Upper lobe of left lung (tissue), 6 donors: ENCODE results near the gene CDH5. TPM values are rescaled to one million over a fixed set of nuclear protein-coding genes. Genes with fewer than 3 reads are reported as not detected.

Experiments
- ATAC-seq, 2 donors: fragments of 200-7000 bp; cut with Tn5 transposase; one replicate each; pipeline ENCODE4 v1.9.1; 2022; ENCODE audit warnings: mild to moderate bottlenecking in 2 of 2, moderate library complexity in 2 of 2; ENCODE audit not compliant: low FRiP score in 2 of 2
- DNase-seq, 2 donors: peaks; one replicate each; pipeline ENCODE4 v3.0.0-alpha.2; 2019 to 2020
- H3K27ac ChIP-seq, 4 donors: fragments of 200-600 bp; sonication (generic); one replicate each; pipeline ENCODE4 v1.5.1; 2016 to 2019
- H3K27me3 ChIP-seq, 4 donors: fragments of 200-600 bp; sonication (generic); one replicate each; pipeline ENCODE4 v1.5.1; 2017 to 2019
- H3K36me3 ChIP-seq, 4 donors: fragments of 200-600 bp; sonication (generic); one replicate each; pipeline ENCODE4 v1.5.1; 2016 to 2019
- H3K4me1 ChIP-seq, 4 donors: fragments of 200-600 bp; sonication (generic); one replicate each; pipeline ENCODE4 v1.5.1; 2018 to 2019
- H3K4me3 ChIP-seq, 4 donors: fragments of 200-600 bp; sonication (generic); one replicate each; pipeline ENCODE4 v1.5.1; 2017 to 2019; ENCODE audit warnings: mild to moderate bottlenecking in 2 of 4, moderate library complexity in 1 of 4
- H3K9me3 ChIP-seq, 4 donors: fragments of 200-600 bp; sonication (generic); one replicate each; pipeline ENCODE4 v1.5.1; 2018 to 2019
- EP300 ChIP-seq, 4 donors: sonication (generic); formaldehyde crosslinking; IDR thresholded peaks; one replicate each; pipeline ENCODE4 v1.5.1; 2017; ENCODE audit warnings: antibody characterized with exemption in 4 of 4, control low read depth in 2 of 4
- POLR2A ChIP-seq, 4 donors: fragments of 450-650 bp; IDR thresholded peaks; one replicate each; pipeline ENCODE4 v1.5.1; 2016 to 2017; ENCODE audit warnings: antibody characterized with exemption in 4 of 4, mild to moderate bottlenecking in 2 of 4
- POLR2AphosphoS5 ChIP-seq, 2 donors: sonication (generic); formaldehyde crosslinking; IDR thresholded peaks; one replicate each; pipeline ENCODE4 v1.5.1; 2017; ENCODE audit warnings: antibody characterized with exemption in 2 of 2
- WGBS, 2 donors: methylation state at CpG; one replicate each; pipeline ENCODE4 v1.1.5; 2017 to 2018; 5-methylcytosine and 5-hydroxymethylcytosine counted together
- total RNA-seq, 6 donors: library from RNA; depleted of rRNA in 4 of 6; stranded (reverse); fragments of >200 nt in 4 of 6; gene quantifications; one replicate each; pipeline versions ENCODE4 v1.1.0 to v1.2.1, GENCODE V29; 2016 to 2021
- TF ChIP-seq, protein P1 (sequence below), 6 experiments: fragments of 450-650 bp in 4 of 6; fragments of 200-600 bp in 2 of 6; sonication (generic) in 2 of 6; IDR thresholded peaks; one replicate each; pipeline ENCODE4 v1.5.1; 2016 to 2019; ENCODE audit warnings: antibody characterized with exemption in 6 of 6
- donor health status: DM: no; HTN: no; CAD: no; lungs with moderate emphysema.
- donor health status: DM: no; HTN: yes; CAD: no; lungs with severe emphysema.

CDH5 gene
- total RNA-seq, 6 donors from 2014 or later: 54.5 to 146 (median 89.8) TPM

DNA sequence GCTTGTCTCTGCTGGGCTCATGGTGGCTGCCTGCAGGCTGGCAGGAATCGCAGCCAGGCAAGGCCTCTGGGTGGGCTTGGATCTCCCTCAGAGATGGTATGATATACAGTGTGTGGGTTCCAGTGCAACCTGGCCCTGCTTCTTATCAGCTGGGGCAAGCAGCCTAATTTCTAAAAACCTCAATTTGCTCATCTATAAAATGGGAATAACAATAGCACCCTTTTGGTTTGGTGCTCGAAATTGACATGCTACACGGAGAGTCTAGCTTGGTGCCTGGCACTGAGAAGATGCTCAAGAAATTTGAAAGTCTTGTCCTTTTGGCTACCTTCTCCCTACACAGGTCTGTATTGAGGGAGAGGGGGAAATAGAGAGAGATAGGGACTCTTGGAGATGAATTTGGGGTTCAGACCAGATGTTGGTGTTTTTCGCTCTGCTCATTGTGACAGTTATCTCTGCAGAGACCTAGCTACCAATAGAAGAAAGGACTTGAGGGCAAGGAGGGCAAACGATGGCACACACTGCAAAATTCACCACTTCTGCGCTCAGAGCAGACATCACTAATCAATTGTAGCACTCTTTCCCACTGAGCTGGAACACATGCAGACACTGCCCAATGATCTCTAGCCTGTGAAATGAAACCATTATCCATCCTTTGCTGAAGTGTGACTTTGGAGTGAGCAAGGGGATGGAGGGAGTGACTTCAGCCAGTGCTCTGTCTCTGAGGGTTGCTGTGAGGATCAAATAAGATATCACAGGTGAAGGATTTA is 76.2 kb downstream of the CDH5 start:
- WGBS, 2 donors: 73 to 75% methylated on average over 6 of the region's 6 CpGs
- no peak overlapping the region for H3K27ac ChIP-seq
- no peaks in the 10 kb centered on the region for H3K36me3 ChIP-seq
- DNase-seq: no peak
- no peak for TF ChIP-seq POLR2A (IDR thresholded peaks at IDR 0.05)
- TF ChIP-seq EP300 (IDR thresholded peaks at IDR 0.05): no peak
- H3K4me3 ChIP-seq: no peak overlapping the region
- no peaks in the 10 kb centered on the region for H3K27me3 ChIP-seq
- no peaks in the 10 kb centered on the region for H3K9me3 ChIP-seq
- no peaks in the 10 kb centered on the region for H3K4me1 ChIP-seq
- ATAC-seq: no peak

DNA sequence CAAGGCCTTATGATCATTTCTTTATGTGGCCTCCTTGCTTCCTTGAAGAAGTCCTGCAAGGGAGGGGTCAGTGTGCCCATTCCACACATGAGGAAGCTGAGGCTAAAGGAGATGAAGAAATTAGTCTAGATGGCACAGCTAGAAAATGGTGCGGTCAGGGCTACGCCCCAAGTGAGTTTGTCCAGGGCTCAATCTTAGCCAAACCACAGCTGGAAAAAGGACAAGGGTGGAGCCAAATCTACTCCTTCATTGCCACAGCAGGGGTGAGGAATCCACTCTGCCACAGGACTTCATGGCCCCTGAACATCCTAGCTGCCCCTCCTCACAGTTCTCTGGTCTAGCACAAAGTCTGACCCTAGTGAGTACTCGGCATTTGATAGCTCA is 76.8 kb downstream of the CDH5 start:
- Histone ChIP-seq H3K9me3 (no peaks in the 10 kb centered on the region), H3K36me3 (no peaks in the 10 kb centered on the region), H3K4me1 (no peaks in the 10 kb centered on the region), H3K27ac (no peak overlapping the region), H3K27me3 (no peaks in the 10 kb centered on the region), H3K4me3 (no peak overlapping the region)
- no peak for TF ChIP-seq EP300 (IDR thresholded peaks at IDR 0.05)
- no peak for TF ChIP-seq POLR2AphosphoS5 (IDR thresholded peaks at IDR 0.05)
- TF ChIP-seq, protein P1, sequence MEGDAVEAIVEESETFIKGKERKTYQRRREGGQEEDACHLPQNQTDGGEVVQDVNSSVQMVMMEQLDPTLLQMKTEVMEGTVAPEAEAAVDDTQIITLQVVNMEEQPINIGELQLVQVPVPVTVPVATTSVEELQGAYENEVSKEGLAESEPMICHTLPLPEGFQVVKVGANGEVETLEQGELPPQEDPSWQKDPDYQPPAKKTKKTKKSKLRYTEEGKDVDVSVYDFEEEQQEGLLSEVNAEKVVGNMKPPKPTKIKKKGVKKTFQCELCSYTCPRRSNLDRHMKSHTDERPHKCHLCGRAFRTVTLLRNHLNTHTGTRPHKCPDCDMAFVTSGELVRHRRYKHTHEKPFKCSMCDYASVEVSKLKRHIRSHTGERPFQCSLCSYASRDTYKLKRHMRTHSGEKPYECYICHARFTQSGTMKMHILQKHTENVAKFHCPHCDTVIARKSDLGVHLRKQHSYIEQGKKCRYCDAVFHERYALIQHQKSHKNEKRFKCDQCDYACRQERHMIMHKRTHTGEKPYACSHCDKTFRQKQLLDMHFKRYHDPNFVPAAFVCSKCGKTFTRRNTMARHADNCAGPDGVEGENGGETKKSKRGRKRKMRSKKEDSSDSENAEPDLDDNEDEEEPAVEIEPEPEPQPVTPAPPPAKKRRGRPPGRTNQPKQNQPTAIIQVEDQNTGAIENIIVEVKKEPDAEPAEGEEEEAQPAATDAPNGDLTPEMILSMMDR (IDR thresholded peaks at IDR 0.05): no peak
- TF ChIP-seq POLR2A (IDR thresholded peaks at IDR 0.05): no peak
- DNase-seq (no peak), ATAC-seq (peak in 1 of 2 donors; percentile 61)
- 84 to 86% methylated on average over 3 of the region's 3 CpGs for WGBS, 2 donors

DNA sequence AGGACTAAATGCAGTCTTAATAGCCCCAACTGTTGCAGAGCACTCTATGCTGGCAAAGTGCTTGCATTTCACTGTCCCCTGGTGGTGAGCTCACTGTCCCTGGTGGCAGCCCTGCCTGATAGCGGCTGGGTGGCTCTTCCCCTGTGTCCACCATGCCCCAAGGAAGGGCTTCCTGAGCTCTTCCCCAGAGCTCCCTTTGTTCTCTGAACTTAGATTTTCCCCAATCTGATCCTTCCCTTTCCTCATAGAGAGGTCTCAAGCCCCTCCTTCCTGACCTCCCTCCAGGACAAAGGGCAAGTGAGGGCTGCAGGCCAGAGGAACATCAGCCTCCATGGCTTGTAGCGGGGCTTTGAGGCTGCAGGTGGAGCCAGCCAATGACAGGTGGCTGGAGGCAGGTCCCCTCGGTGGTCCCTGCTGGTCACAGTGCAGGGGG is 77.6 kb downstream of the CDH5 start:
- Histone ChIP-seq H3K9me3 (no peaks in the 10 kb centered on the region), H3K4me1 (no peaks in the 10 kb centered on the region), H3K36me3 (no peaks in the 10 kb centered on the region), H3K4me3 (no peak overlapping the region), H3K27ac (no peak overlapping the region), H3K27me3 (no peaks in the 10 kb centered on the region)
- no peak for ATAC-seq
- 66 to 68% methylated on average over 3 of the region's 3 CpGs for WGBS, 2 donors
- TF ChIP-seq, protein P1 (IDR thresholded peaks at IDR 0.05): peak in 1 of 6 experiments; percentile 18
- no peak for TF ChIP-seq EP300 (IDR thresholded peaks at IDR 0.05)
- no peak for DNase-seq

DNA sequence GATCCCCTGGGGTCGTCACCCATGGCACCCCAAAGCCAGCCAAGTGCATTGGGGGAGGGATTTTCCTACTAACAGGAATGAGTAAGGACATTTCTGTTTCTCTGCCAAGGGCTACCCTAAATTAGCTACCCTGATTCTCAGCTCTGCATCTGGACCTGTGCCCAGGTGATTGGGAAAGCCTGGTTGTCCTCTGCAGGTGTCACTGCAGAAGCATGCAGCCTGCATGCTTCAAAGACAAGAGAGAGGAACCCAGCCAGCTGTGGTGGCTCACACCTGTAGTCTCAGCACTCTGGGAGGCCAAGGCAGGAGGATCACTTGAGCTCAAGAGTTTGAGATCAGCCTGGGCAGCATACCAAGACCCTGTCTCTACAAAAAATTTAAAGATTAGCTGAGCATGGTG is 80.2 kb downstream of the CDH5 start:
- no peaks in the 10 kb centered on the region for H3K9me3 ChIP-seq
- H3K27me3 ChIP-seq: no peaks in the 10 kb centered on the region
- H3K4me3 ChIP-seq: no peak overlapping the region
- DNase-seq (no peak), ATAC-seq (no peak)
- 83 to 89% methylated on average over 1 of the region's 1 CpG for WGBS, 2 donors
- H3K36me3 ChIP-seq: no peaks in the 10 kb centered on the region
- TF ChIP-seq POLR2AphosphoS5 (IDR thresholded peaks at IDR 0.05) (no peak), EP300 (IDR thresholded peaks at IDR 0.05) (no peak), POLR2A (IDR thresholded peaks at IDR 0.05) (no peak)
- TF ChIP-seq, protein P1 (IDR thresholded peaks at IDR 0.05): no peak
- no peaks in the 10 kb centered on the region for H3K4me1 ChIP-seq
- H3K27ac ChIP-seq: no peak overlapping the region

DNA sequence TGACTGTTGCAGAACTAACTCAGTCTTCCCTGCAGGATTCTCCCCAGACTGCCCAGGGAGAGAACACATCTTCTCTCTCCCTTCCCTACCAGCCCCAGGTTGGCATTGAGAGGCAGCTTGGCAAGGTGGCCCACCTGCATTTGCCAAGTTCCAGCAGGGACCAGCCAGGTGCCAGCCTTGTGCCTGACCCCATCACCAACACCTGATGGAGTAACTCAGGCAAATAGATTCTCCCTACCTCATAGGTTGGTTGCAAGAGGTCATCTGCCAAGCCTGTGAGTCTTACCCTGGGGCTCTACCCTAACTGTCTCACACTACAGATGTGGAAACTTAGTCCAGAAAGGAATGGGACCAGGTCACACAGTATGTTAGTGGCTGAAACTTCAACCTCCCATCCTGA is 81.0 kb downstream of the CDH5 start:
- H3K27me3 ChIP-seq: no peaks in the 10 kb centered on the region
- no peaks in the 10 kb centered on the region for H3K9me3 ChIP-seq
- no peak overlapping the region for H3K4me3 ChIP-seq
- ATAC-seq (no peak), DNase-seq (no peak)
- H3K36me3 ChIP-seq: no peaks in the 10 kb centered on the region
- TF ChIP-seq POLR2AphosphoS5 (IDR thresholded peaks at IDR 0.05) (no peak), EP300 (IDR thresholded peaks at IDR 0.05) (no peak), POLR2A (IDR thresholded peaks at IDR 0.05) (no peak)
- TF ChIP-seq, protein P1 (IDR thresholded peaks at IDR 0.05): no peak
- H3K4me1 ChIP-seq: no peaks in the 10 kb centered on the region
- H3K27ac ChIP-seq: no peak overlapping the region
